Mesenchymal stem cell (in vitro differentiated cells and primary cell): Measurements from ENCODE around the gene SNX10.

ENCODE experiments used
- DNase-seq: peaks from one replicate; pipeline ENCODE4 v3.0.0-alpha.2; 2013
- H2AFZ ChIP-seq: one replicate; pipeline ENCODE4 v1.6.1; 2013; ENCODE audit warnings: low read depth, mild to moderate bottlenecking, control low read depth, inconsistent platforms, low read length, moderate library complexity
- H2AK5ac ChIP-seq: 2 replicates; pipeline ENCODE4 v1.6.1; 2013; ENCODE audit warnings: low read length, moderate library complexity, mild to moderate bottlenecking, inconsistent platforms; ENCODE audit not compliant: severe bottlenecking
- H2BK120ac ChIP-seq: one replicate; pipeline ENCODE4 v1.6.1; 2013; ENCODE audit warnings: low read depth, mild to moderate bottlenecking, inconsistent platforms, low read length, moderate library complexity
- H2BK12ac ChIP-seq, 2 experiments: one replicate each; pipeline ENCODE4 v1.6.1; 2013; ENCODE audit warnings: inconsistent platforms in 2 of 2, low read length in 2 of 2, mild to moderate bottlenecking in 2 of 2, moderate library complexity in 2 of 2, control low read depth in 1 of 2
- H2BK15ac ChIP-seq: one replicate; pipeline ENCODE4 v1.6.1; 2013; ENCODE audit warnings: mild to moderate bottlenecking, low read depth, inconsistent platforms; ENCODE audit not compliant: poor library complexity, severe bottlenecking
- H2BK5ac ChIP-seq: 2 replicates; pipeline ENCODE4 v1.6.1; 2013; ENCODE audit warnings: low read depth, mild to moderate bottlenecking, low read length, control low read depth, inconsistent platforms; ENCODE audit not compliant: poor library complexity, severe bottlenecking
- H3K14ac ChIP-seq, 2 experiments: one replicate each; pipeline ENCODE4 v1.6.1; 2013; ENCODE audit warnings: inconsistent platforms in 2 of 2, low read length in 2 of 2, control low read depth in 1 of 2, mild to moderate bottlenecking in 1 of 2, moderate library complexity in 1 of 2
- H3K18ac ChIP-seq, 2 experiments: one replicate each; pipeline ENCODE4 v1.6.1; 2013; ENCODE audit warnings: inconsistent platforms in 2 of 2, low read length in 2 of 2, control low read depth in 1 of 2, low read depth in 1 of 2, mild to moderate bottlenecking in 1 of 2
- H3K23ac ChIP-seq, 2 experiments: one replicate each; pipeline ENCODE4 v1.6.1; 2013; ENCODE audit warnings: inconsistent platforms in 2 of 2, low read length in 2 of 2, mild to moderate bottlenecking in 2 of 2, moderate library complexity in 2 of 2, control low read depth in 1 of 2
- H3K27ac ChIP-seq: 2 replicates; pipeline ENCODE4 v1.5.1; 2013; ENCODE audit warnings: mild to moderate bottlenecking, moderate library complexity, low read length, control low read depth, inconsistent platforms; ENCODE audit not compliant: poor library complexity, severe bottlenecking
- H3K27me3 ChIP-seq, 2 experiments: 2 replicates each; pipeline versions ENCODE4 v1.6.1 to v1.7.0; 2013; ENCODE audit warnings: low read length in 2 of 2, mild to moderate bottlenecking in 2 of 2, moderate library complexity in 2 of 2, control low read depth in 1 of 2, inconsistent platforms in 1 of 2; ENCODE audit not compliant: control insufficient read depth in 1 of 2, insufficient read depth in 1 of 2
- H3K36me3 ChIP-seq, 2 experiments: 2 replicates each; pipeline versions ENCODE4 v1.6.1 to v1.7.0; 2013; ENCODE audit warnings: low read length in 2 of 2, control low read depth in 1 of 2, inconsistent platforms in 1 of 2, low read depth in 1 of 2, mild to moderate bottlenecking in 1 of 2; ENCODE audit not compliant: insufficient read depth in 2 of 2, control insufficient read depth in 1 of 2
- H3K4ac ChIP-seq, 2 experiments: one replicate each; pipeline ENCODE4 v1.6.1; 2013; ENCODE audit warnings: inconsistent platforms in 2 of 2, low read length in 2 of 2, mild to moderate bottlenecking in 2 of 2, moderate library complexity in 2 of 2, control low read depth in 1 of 2, low read depth in 1 of 2
- H3K4me1 ChIP-seq: 2 replicates; pipeline ENCODE4 v1.6.1; 2013; ENCODE audit warnings: low read depth, low read length, control low read depth; ENCODE audit not compliant: control insufficient read depth, insufficient read depth
- H3K4me2 ChIP-seq: 2 replicates; pipeline ENCODE4 v1.6.1; 2013; ENCODE audit warnings: low read length, mild to moderate bottlenecking, inconsistent platforms; ENCODE audit not compliant: poor library complexity, severe bottlenecking
- H3K4me3 ChIP-seq, 2 experiments: 2 replicates each; pipeline versions ENCODE4 v1.5.1 to v1.7.0; 2013; ENCODE audit warnings: low read length in 2 of 2, mild to moderate bottlenecking in 2 of 2, control low read depth in 1 of 2, low read depth in 1 of 2; ENCODE audit not compliant: insufficient read depth in 1 of 2
- H3K79me1 ChIP-seq: replicated peaks from 2 replicates; pipeline ENCODE4 v1.6.1; 2013; ENCODE audit warnings: mild to moderate bottlenecking, control low read depth, low read length, inconsistent platforms; ENCODE audit not compliant: poor library complexity, severe bottlenecking
- H3K9ac ChIP-seq: 2 replicates; pipeline ENCODE4 v1.7.0; 2013; ENCODE audit warnings: mild to moderate bottlenecking, low read length, moderate library complexity
- H3K9me3 ChIP-seq: 2 replicates; pipeline ENCODE4 v1.7.0; 2013; ENCODE audit warnings: mild to moderate bottlenecking, low read length; ENCODE audit not compliant: control insufficient read depth
- H4K8ac ChIP-seq: one replicate; pipeline ENCODE4 v1.6.1; 2013; ENCODE audit warnings: inconsistent platforms, mild to moderate bottlenecking, low read length, moderate library complexity
- H4K91ac ChIP-seq: one replicate; pipeline ENCODE4 v1.6.1; 2013; ENCODE audit warnings: mild to moderate bottlenecking, low read length, inconsistent platforms
- WGBS: methylation state at CpG from one replicate; pipeline ENCODE4 v1.1.7; 2013; ENCODE audit warnings: mixed read lengths; 5-methylcytosine and 5-hydroxymethylcytosine counted together

Gene SNX10

GRCh38 chr7:26367219-26367711, 75.6 kb downstream of the SNX10 start:
- Histone ChIP-seq H3K23ac (no peak overlapping the region), H2BK15ac (no peak overlapping the region), H3K18ac (no peak overlapping the region), H4K8ac (no peak overlapping the region), H4K91ac (no peak overlapping the region), H3K27ac (peak overlapping the region; percentile 52), H3K9ac (no peak overlapping the region), H2AFZ (no peak overlapping the region), H3K79me1 (no peaks in the 10 kb centered on the region), H3K14ac (no peak overlapping the region), H3K9me3 (no peaks in the 10 kb centered on the region), H3K4ac (no peak overlapping the region), H3K36me3 (peaks cover 0 to 2% of the 10 kb centered on the region in 2 experiments), H2BK12ac (no peak overlapping the region), H2BK5ac (no peak overlapping the region), H2BK120ac (no peak overlapping the region), H2AK5ac (no peak overlapping the region), H3K4me1 (peaks cover 7% of the 10 kb centered on the region), H3K4me3 (no peak overlapping the region), H3K4me2 (no peak overlapping the region), H3K27me3 (no peaks in the 10 kb centered on the region)
- no peak for DNase-seq
- WGBS, result 87% methylated on average over 3 of the region's 6 CpGs

GRCh38 chr7:26368542-26368941, 76.9 kb downstream of the SNX10 start:
- Histone ChIP-seq H3K14ac (no peak overlapping the region), H3K79me1 (no peaks in the 10 kb centered on the region), H3K4me3 (no peak overlapping the region), H2BK5ac (no peak overlapping the region), H4K8ac (no peak overlapping the region), H2BK15ac (no peak overlapping the region), H2AK5ac (no peak overlapping the region), H3K4me1 (peaks cover 7% of the 10 kb centered on the region), H3K23ac (no peak overlapping the region), H2AFZ (no peak overlapping the region), H3K27me3 (no peaks in the 10 kb centered on the region), H3K4ac (no peak overlapping the region), H3K18ac (no peak overlapping the region), H4K91ac (no peak overlapping the region), H3K4me2 (no peak overlapping the region), H2BK120ac (no peak overlapping the region), H3K9me3 (no peaks in the 10 kb centered on the region), H3K27ac (no peak overlapping the region), H3K36me3 (peaks cover 0 to 3% of the 10 kb centered on the region in 2 experiments), H2BK12ac (no peak overlapping the region), H3K9ac (no peak overlapping the region)
- DNase-seq, result no peak
- WGBS, result no CpG with 5 or more reads among the region's 2 CpGs

- no peak overlapping the region for H2BK12ac ChIP-seq
- no peak overlapping the region for H4K8ac ChIP-seq
- no peak overlapping the region for H2BK120ac ChIP-seq
- H2BK15ac ChIP-seq, result no peak overlapping the region
- H2BK5ac ChIP-seq, result no peak overlapping the region
- no peak overlapping the region for H2AK5ac ChIP-seq
- H3K9ac ChIP-seq, result no peak overlapping the region
- H3K4ac ChIP-seq, result no peak overlapping the region
- H2AFZ ChIP-seq, result no peak overlapping the region
- no peak overlapping the region for H3K14ac ChIP-seq
- peaks cover 0 to 3% of the 10 kb centered on the region in 2 experiments for H3K36me3 ChIP-seq
- H3K79me1 ChIP-seq, result no peaks in the 10 kb centered on the region
- H3K27ac ChIP-seq, result no peak overlapping the region
- DNase-seq, result peak; percentile 61
- H3K27me3 ChIP-seq, result peaks cover 0 to 4% of the 10 kb centered on the region in 2 experiments
- no peak overlapping the region for H3K4me3 ChIP-seq
- H3K18ac ChIP-seq, result no peak overlapping the region
- 2% methylated on average over 4 of the region's 4 CpGs for WGBS
- H3K23ac ChIP-seq, result no peak overlapping the region
- no peak overlapping the region for H4K91ac ChIP-seq
- no peak overlapping the region for H3K4me2 ChIP-seq
- H3K9me3 ChIP-seq, result no peaks in the 10 kb centered on the region
- H3K4me1 ChIP-seq, result peaks cover 7% of the 10 kb centered on the region
Measured at GRCh38 chr7:26369593-26369992, 77.9 kb downstream of the SNX10 start.

- Histone ChIP-seq H3K27me3 (peaks cover 0 to 8% of the 10 kb centered on the region in 2 experiments), H2AK5ac (no peak overlapping the region), H3K79me1 (no peaks in the 10 kb centered on the region), H3K18ac (no peak overlapping the region), H3K9ac (no peak overlapping the region), H3K14ac (no peak overlapping the region), H3K4me3 (no peak overlapping the region), H4K8ac (no peak overlapping the region), H3K4me1 (peaks cover 5% of the 10 kb centered on the region), H4K91ac (no peak overlapping the region), H2AFZ (no peak overlapping the region), H2BK12ac (no peak overlapping the region), H3K36me3 (peaks cover 0 to 3% of the 10 kb centered on the region in 2 experiments), H3K27ac (no peak overlapping the region), H2BK15ac (no peak overlapping the region), H3K23ac (no peak overlapping the region), H2BK120ac (no peak overlapping the region), H3K4me2 (no peak overlapping the region), H3K4ac (no peak overlapping the region), H3K9me3 (no peaks in the 10 kb centered on the region), H2BK5ac (no peak overlapping the region)
- no peak for DNase-seq
- 28% methylated on average over 2 of the region's 5 CpGs for WGBS
Measured at GRCh38 chr7:26370011-26370410, 78.3 kb downstream of the SNX10 start.
